Spinal cord (tissue), 10 donors: Measurements from ENCODE around the gene PARD3B. TPM values are rescaled to one million over a fixed set of nuclear protein-coding genes. Genes with fewer than 3 reads are reported as not detected.

ENCODE experiments used
- DNase-seq, 6 donors: peaks; one replicate each; pipeline versions ENCODE4 v3.0.0 to v3.0.0-alpha.2; 2013 to 2015; ENCODE audit warnings: low spot score in 6 of 6, low read depth in 4 of 6
- H3K27ac ChIP-seq: one replicate; pipeline ENCODE4 v1.5.1; 2013; ENCODE audit warnings: low read depth, low read length, control low read depth
- H3K27me3 ChIP-seq: one replicate; pipeline ENCODE4 v1.6.1; 2013; ENCODE audit warnings: low read length; ENCODE audit not compliant: control insufficient read depth, insufficient read depth
- H3K36me3 ChIP-seq: one replicate; pipeline ENCODE4 v1.6.1; 2013; ENCODE audit warnings: low read length; ENCODE audit not compliant: control insufficient read depth, insufficient read depth
- H3K4me1 ChIP-seq: one replicate; pipeline ENCODE4 v1.6.1; 2013; ENCODE audit warnings: low read length; ENCODE audit not compliant: control insufficient read depth, insufficient read depth
- H3K4me3 ChIP-seq: one replicate; pipeline ENCODE4 v1.5.1; 2013; ENCODE audit warnings: low read depth, low read length, control low read depth
- H3K9me3 ChIP-seq: one replicate; pipeline ENCODE4 v1.6.1; 2013; ENCODE audit warnings: low read length; ENCODE audit not compliant: control insufficient read depth, insufficient read depth
- WGBS: methylation state at CpG from one replicate; pipeline ENCODE4 v1.1.5; 2013; ENCODE audit warnings: missing lambda C conversion rate; ENCODE audit not compliant: insufficient coverage; 5-methylcytosine and 5-hydroxymethylcytosine counted together
- polyA plus RNA-seq, 2 donors: library from polyadenylated mRNA; unstranded; fragments of 120-200 nt; gene quantifications; one replicate each; pipeline ENCODE4 v1.2.1, GENCODE V29; 2013; ENCODE audit not compliant: insufficient read length in 2 of 2
- total RNA-seq, 2 donors: library from RNA; depleted of rRNA in 1 of 2; stranded (reverse); fragments of 120-200 nt in 1 of 2; fragments of >200 nt in 1 of 2; gene quantifications; one replicate each; pipeline versions ENCODE4 v1.2.3 to v1.2.4, GENCODE V29; 2013 to 2014
- donor health status: healthy.

The PARD3B gene
- total and polyA plus RNA-seq, 4 donors = 10.8 to 34.6 (median 22.1) TPM

DNA sequence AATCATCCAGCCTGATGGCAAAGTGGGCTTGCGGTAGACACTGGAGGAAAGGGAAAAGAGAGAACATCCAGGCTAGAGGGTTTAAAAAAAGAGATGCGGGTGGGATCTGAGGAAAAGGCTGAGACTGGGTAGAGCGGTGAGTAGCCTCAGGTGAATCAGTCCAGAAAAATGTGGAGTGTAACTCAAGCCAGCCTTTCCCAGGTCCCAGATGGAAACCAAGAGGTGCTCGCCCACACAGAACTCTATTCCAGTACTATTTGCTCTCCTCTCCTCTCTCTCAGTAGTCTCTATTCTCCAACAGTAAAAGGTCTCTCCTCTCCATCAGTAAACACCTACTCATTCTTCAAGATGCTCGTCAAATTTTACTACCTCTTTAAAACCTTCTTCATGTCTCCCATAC is 1098.7 kb downstream of the PARD3B start:
- Histone ChIP-seq H3K36me3 (no peaks in the 10 kb centered on the region), H3K4me1 (no peaks in the 10 kb centered on the region), H3K27me3 (no peaks in the 10 kb centered on the region), H3K27ac (no peak overlapping the region), H3K9me3 (no peaks in the 10 kb centered on the region), H3K4me3 (no peak overlapping the region)
- WGBS = 86% methylated on average over 4 of the region's 5 CpGs
- DNase-seq = no peak

DNA sequence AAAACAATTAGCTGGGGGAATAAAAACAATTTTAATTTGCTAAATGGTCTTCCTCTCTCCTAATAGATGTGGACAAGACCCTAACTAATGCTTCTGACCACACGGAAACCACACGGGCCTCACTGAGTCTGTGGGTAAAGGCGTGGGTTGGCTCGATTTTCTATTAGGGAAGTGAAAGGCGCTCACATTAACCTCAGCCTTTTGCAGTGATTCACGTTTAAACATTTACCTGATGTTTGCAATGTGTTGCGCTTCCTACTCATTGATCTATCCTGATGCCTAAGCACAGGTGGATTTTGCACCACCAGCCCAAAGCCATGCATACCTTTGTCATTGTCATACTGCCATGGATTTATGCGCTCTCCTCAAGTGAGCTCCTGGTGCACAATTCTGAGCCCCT is 1101.4 kb downstream of the PARD3B start:
- Histone ChIP-seq H3K4me1 (no peaks in the 10 kb centered on the region), H3K27me3 (no peaks in the 10 kb centered on the region), H3K9me3 (peaks cover 3% of the 10 kb centered on the region), H3K27ac (no peak overlapping the region), H3K4me3 (no peak overlapping the region), H3K36me3 (no peaks in the 10 kb centered on the region)
- WGBS = 57% methylated on average over 2 of the region's 8 CpGs
- DNase-seq = no peak

DNA sequence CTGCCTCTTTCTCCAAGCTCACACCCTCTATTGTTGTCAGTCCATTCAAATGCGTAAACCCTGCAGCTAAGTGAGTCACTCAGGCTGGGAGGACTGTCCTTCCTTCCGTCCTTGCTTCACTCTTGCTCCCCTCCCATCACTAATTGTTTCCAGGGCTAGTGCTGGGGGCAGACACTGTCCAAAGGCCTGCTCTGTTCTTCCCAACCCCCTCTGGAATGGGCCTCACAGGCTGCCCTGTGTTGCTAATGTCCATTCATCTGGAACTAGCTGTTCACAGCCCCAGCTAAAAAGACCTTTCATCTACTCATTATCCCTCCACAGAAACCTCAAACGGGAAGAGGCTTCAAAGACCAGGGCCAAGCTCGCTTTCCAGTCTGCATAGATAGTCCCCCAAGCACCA is 1105.2 kb downstream of the PARD3B start:
- Histone ChIP-seq H3K4me1 (no peaks in the 10 kb centered on the region), H3K9me3 (peaks cover 3% of the 10 kb centered on the region), H3K36me3 (no peaks in the 10 kb centered on the region), H3K4me3 (no peak overlapping the region), H3K27ac (no peak overlapping the region), H3K27me3 (no peaks in the 10 kb centered on the region)
- DNase-seq = no peak
- 40% methylated on average over 4 of the region's 4 CpGs for WGBS

DNA sequence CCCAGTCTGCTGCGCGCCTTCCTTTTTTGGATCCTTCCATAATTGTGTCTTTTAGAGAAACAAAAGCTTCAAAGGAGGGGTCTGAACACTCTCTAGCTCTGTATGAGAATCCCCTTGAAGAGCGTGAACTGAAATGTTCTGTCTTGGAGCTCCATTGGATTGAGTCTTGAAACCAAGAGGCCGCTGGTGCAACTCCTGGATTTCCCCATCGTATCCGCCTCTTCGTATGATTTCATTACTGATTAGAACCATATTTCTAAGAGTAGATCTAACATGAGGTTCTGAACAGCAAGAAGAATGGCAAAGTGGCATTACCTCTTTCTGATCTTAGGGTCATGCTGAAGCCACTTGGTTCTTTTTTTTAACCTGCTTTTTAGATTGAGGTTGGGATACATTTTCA is 1105.7 kb downstream of the PARD3B start:
- DNase-seq = no peak
- Histone ChIP-seq H3K27ac (no peak overlapping the region), H3K27me3 (no peaks in the 10 kb centered on the region), H3K4me3 (no peak overlapping the region), H3K36me3 (no peaks in the 10 kb centered on the region), H3K9me3 (peaks cover 3% of the 10 kb centered on the region), H3K4me1 (no peaks in the 10 kb centered on the region)
- WGBS = 86% methylated on average over 5 of the region's 7 CpGs

DNA sequence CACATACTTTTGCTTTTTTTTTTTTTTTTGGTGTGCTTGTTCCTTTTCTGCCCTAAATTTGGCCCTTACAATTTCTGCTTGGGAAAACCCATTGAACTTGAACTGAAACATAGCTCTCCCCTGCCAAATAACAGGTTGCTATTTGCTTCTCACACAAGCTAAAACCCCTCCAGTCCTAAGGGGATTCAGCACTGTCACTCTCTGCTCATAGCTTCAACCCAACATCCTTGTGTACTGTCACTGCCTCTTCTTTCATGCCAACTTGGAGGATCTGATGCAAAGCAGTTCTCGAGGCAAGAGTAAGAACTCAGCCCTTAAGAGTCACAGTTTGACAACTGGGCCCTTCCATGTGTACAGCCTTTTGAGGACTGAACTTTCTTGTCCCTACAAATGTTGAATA is 1106.4 kb downstream of the PARD3B start:
- no peak overlapping the region for H3K4me3 ChIP-seq
- peaks cover 3% of the 10 kb centered on the region for H3K9me3 ChIP-seq
- WGBS = no CpG with 5 or more reads among the region's 1 CpG
- no peak overlapping the region for H3K27ac ChIP-seq
- DNase-seq = no peak
- no peaks in the 10 kb centered on the region for H3K27me3 ChIP-seq
- H3K4me1 ChIP-seq = no peaks in the 10 kb centered on the region
- H3K36me3 ChIP-seq = no peaks in the 10 kb centered on the region

DNA sequence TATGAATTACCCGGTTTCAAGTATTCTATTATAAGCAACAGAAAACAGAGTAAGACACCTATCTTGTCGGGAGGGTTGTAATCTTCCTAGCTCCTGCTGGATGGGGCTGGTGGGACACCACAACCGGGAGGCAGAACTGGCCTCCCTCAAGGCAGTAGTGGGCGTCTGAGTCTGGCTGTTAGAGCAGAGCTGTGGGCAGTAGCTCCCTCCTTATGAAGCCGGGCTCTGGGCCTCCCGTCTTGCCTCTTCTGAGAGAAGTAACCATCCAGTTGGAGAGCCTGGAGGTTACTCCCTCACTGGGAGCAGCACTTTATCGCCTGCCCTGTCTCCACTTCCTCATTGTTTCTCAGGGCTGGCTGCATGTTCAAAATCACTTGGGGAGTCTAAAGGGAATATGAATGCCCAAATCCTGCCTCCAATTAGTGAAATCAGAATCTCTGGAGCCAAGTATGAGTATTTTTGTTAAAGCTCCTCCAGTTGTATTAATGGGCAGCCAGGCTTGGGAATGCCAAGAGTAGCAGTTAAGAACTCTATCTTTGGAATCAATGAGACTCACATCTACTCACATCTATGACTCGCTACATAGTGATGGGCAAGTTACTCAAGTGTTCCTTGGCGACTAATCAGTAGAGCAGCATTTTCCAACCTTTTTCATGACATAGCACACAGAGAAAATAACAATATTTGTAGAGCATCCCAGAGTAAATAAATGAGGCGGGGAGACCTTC is 1109.8 kb downstream of the PARD3B start:
- Histone ChIP-seq H3K27ac (no peak overlapping the region), H3K36me3 (no peaks in the 10 kb centered on the region), H3K27me3 (no peaks in the 10 kb centered on the region), H3K9me3 (peaks cover 3% of the 10 kb centered on the region), H3K4me1 (no peaks in the 10 kb centered on the region), H3K4me3 (no peak overlapping the region)
- 95% methylated on average over 4 of the region's 10 CpGs for WGBS
- no peak for DNase-seq

DNA sequence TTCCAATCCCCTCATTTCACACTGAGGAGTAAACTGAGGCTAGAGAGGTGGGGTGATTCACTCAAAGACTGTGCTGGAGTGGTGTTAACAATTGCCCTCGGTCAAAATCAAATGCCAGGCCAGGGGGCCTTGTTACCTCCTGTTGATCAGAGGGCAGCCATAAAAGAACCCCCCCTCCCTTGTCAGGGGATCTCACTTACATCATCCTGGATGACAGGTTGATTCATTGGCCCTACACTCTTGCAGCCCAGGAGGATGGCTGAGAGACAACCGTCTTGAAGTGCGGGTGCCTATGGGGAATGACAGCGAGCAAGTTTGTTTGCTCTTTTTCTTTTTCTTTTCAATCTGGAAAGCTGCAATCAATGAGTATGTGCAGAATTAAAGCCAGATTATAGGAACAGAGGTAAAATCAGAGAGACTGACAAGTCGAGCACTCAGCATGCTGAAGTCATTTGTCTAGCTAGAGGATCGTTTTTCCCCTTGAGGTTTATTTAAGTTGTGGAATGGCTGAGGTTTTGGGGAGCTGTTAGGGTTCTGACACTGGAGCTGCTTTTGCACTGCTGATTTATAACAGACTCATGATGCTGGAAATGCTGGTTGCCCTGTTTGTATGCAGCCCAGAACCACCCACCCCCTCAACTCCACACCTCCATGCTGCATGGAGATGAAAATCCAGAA is 1110.6 kb downstream of the PARD3B start:
- 41% methylated on average over 6 of the region's 6 CpGs for WGBS

DNA sequence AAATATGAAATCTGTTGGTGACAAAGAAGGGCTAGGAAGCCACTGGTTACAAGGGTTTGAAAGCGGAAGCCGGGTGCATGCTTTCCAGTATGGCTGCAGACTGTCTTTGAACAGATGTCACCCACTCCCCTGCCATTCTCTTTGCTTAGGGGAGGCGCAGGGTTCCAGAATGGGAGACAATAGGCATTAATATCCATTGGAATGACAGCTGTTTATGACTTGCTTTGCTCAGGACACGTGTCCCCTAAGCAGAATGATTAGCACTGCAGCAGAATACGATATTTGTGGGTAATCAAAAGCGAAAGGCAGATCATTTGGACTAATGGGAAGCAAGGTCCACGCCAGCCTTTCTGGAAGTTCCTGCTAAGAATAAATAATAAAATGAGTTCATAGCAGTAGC is 1111.2 kb downstream of the PARD3B start:
- no peak overlapping the region for H3K27ac ChIP-seq
- no peaks in the 10 kb centered on the region for H3K27me3 ChIP-seq
- no peaks in the 10 kb centered on the region for H3K36me3 ChIP-seq
- 54% methylated on average over 3 of the region's 7 CpGs for WGBS
- H3K9me3 ChIP-seq = no peaks in the 10 kb centered on the region
- DNase-seq = peak in 2 of 6 donors; percentile 32 to 73
- H3K4me3 ChIP-seq = no peak overlapping the region
- H3K4me1 ChIP-seq = no peaks in the 10 kb centered on the region

More for the DNA sequence above, 1110.6 kb downstream of the PARD3B start:
- H3K9me3 ChIP-seq = peaks cover 3% of the 10 kb centered on the region
- H3K4me3 ChIP-seq = no peak overlapping the region
- H3K27me3 ChIP-seq = no peaks in the 10 kb centered on the region
- H3K4me1 ChIP-seq = no peaks in the 10 kb centered on the region
- peak in 1 of 6 donors; percentile 24 for DNase-seq
- no peak overlapping the region for H3K27ac ChIP-seq
- no peaks in the 10 kb centered on the region for H3K36me3 ChIP-seq

DNA sequence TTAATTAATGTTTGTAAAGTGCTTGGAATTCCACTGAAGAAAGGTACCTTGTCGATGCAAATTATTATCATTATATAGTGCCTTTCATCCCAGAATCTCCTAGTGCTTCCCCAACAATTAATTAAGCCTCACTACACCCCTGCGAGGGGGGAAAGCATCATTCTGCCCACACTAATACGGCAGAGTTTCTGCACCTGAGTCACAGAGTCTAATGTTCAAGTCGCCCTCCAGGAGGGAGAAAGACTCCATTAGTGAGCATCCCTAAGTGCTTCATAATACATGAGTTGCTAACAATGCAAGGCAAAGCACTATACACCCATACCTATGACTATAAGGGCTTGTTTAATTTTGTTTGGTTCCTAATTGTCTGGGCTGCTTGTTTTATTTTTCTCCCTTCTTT is 1111.7 kb downstream of the PARD3B start:
- H3K27ac ChIP-seq = no peak overlapping the region
- 63% methylated on average over 1 of the region's 4 CpGs for WGBS
- no peaks in the 10 kb centered on the region for H3K4me1 ChIP-seq
- H3K36me3 ChIP-seq = no peaks in the 10 kb centered on the region
- H3K4me3 ChIP-seq = no peak overlapping the region
- DNase-seq = peak in 1 of 6 donors; percentile 71
- no peaks in the 10 kb centered on the region for H3K27me3 ChIP-seq
- H3K9me3 ChIP-seq = no peaks in the 10 kb centered on the region

DNA sequence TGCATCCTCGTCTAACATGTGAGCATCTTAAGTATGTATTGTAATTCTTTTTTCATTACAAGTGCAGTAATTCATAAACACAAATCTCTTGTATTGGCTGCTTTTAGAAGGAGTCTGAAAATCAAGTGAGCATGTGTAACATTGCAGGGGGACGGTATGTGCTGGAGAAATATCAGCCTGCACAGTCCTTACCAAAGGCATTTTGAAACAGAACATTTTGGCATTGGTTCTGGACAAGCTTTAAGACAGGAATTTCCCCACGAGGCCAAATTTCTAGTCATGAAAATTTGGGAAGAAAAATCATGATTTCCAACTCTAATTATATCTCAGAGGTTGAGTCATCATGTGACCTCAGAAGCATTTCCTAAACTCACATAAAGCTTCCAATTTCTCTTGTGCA is 1112.3 kb downstream of the PARD3B start:
- H3K9me3 ChIP-seq = no peaks in the 10 kb centered on the region
- H3K4me3 ChIP-seq = no peak overlapping the region
- no peak overlapping the region for H3K27ac ChIP-seq
- no peaks in the 10 kb centered on the region for H3K36me3 ChIP-seq
- 71% methylated on average over 1 of the region's 3 CpGs for whole genome bisulfite sequencing
- no peaks in the 10 kb centered on the region for H3K27me3 ChIP-seq
- no peak for DNase-seq
- H3K4me1 ChIP-seq = no peaks in the 10 kb centered on the region
